Measurements from ENCODE around the gene KIF19. TPM values are rescaled to one million over a fixed set of nuclear protein-coding genes. Genes with fewer than 3 reads are reported as not detected.
A peak's percentile ranks its signal among the peaks of the same experiment; 100 is the strongest.

Gene KIF19
- total and polyA plus RNA-seq, 2 experiments from 2014 or later: not detected

GRCh38 chr17:74299226-74300009 is 26.6 kb upstream of the KIF19 start:
- Histone ChIP-seq H4K20me1 (ENCODE audit: insufficient read depth) (no peaks in the 10 kb centered on the region), H3K4me1 (ENCODE audit: insufficient read depth) (peaks cover 4% of the 10 kb centered on the region; the same call in 1 of the 2 replicates), H3K9ac (no peak overlapping the region), H2AFZ (no peak overlapping the region), H3K36me3 (ENCODE audit: low read depth) (no peaks in the 10 kb centered on the region), H3K4me2 (ENCODE audit: unreplicated experiment) (no peak overlapping the region), H3K9me2 (ENCODE audit: insufficient read depth) (no peaks in the 10 kb centered on the region), H3K9me3 (ENCODE audit: low read depth) (no peaks in the 10 kb centered on the region), H3K79me2 (ENCODE audit: insufficient read depth) (no peaks in the 10 kb centered on the region), H3K27ac (no peak overlapping the region), H3K4me3 (no peak overlapping the region), H3F3A (ENCODE audit: insufficient read depth) (no peaks in the 10 kb centered on the region), H3K27me3 (replicated peaks; ENCODE audit: insufficient read depth) (no peaks in the 10 kb centered on the region; the same call in 1 of the 2 replicates)
- TF ChIP-seq EZH2phosphoT487 (IDR thresholded peaks at IDR 0.05; ENCODE audit: insufficient read depth, low read depth): no peak
- no peak for TF ChIP-seq EZH2 (IDR thresholded peaks at IDR 0.05; ENCODE audit: insufficient read depth, poor library complexity, severe bottlenecking)
- in situ Hi-C loops (cut with MboI): no loop called here
- DNase-seq: no peak
- WGBS, 2 experiments (ENCODE audit: low coverage in 1 of 2, low lambda C conversion rate in 2 of 2, missing lambda C conversion rate in 2 of 2): 64 to 71% methylated on average over 11 of the region's 11 CpGs

GRCh38 chr17:74303305-74303704 is 22.7 kb upstream of the KIF19 start:
- in situ Hi-C loops (cut with MboI): no loop called here
- 70 to 74% methylated on average over 8 of the region's 8 CpGs for WGBS, 2 experiments (ENCODE audit: low coverage in 1 of 2, low lambda C conversion rate in 2 of 2, missing lambda C conversion rate in 2 of 2)

GRCh38 chr17:74304184-74304583 is 21.8 kb upstream of the KIF19 start:
- H3K27me3 ChIP-seq (replicated peaks; ENCODE audit: insufficient read depth): no peaks in the 10 kb centered on the region
- no peak for DNase-seq
- H2AFZ ChIP-seq: no peak overlapping the region
- no peaks in the 10 kb centered on the region for H3K4me1 ChIP-seq (ENCODE audit: insufficient read depth)
- no peaks in the 10 kb centered on the region for H3F3A ChIP-seq (ENCODE audit: insufficient read depth)
- H4K20me1 ChIP-seq (ENCODE audit: insufficient read depth): no peaks in the 10 kb centered on the region
- no peak overlapping the region for H3K9ac ChIP-seq
- no peak overlapping the region for H3K4me2 ChIP-seq (ENCODE audit: unreplicated experiment)
- H3K27ac ChIP-seq: no peak overlapping the region
- no peak for TF ChIP-seq EZH2phosphoT487 (IDR thresholded peaks at IDR 0.05; ENCODE audit: insufficient read depth, low read depth)
- no peak for TF ChIP-seq EZH2 (IDR thresholded peaks at IDR 0.05; ENCODE audit: insufficient read depth, poor library complexity, severe bottlenecking)
- no peak overlapping the region for H3K4me3 ChIP-seq
- no peaks in the 10 kb centered on the region for H3K9me2 ChIP-seq (ENCODE audit: insufficient read depth)
- in situ Hi-C loops (cut with MboI): no loop called here
- H3K9me3 ChIP-seq (ENCODE audit: low read depth): no peaks in the 10 kb centered on the region
- no peaks in the 10 kb centered on the region for H3K79me2 ChIP-seq (ENCODE audit: insufficient read depth)
- no peaks in the 10 kb centered on the region for H3K36me3 ChIP-seq (ENCODE audit: low read depth)
- 57 to 62% methylated on average over 5 of the region's 5 CpGs for WGBS, 2 experiments (ENCODE audit: low coverage in 1 of 2, low lambda C conversion rate in 2 of 2, missing lambda C conversion rate in 2 of 2)

More at GRCh38 chr17:74303305-74303704, 22.7 kb upstream of the KIF19 start:
- H3K36me3 ChIP-seq (ENCODE audit: low read depth): no peaks in the 10 kb centered on the region
- H3K9me3 ChIP-seq (ENCODE audit: low read depth): no peaks in the 10 kb centered on the region
- H3K4me1 ChIP-seq (ENCODE audit: insufficient read depth): no peaks in the 10 kb centered on the region
- H3K9ac ChIP-seq: no peak overlapping the region
- no peak overlapping the region for H3K4me3 ChIP-seq
- no peak overlapping the region for H3K4me2 ChIP-seq (ENCODE audit: unreplicated experiment)
- DNase-seq: no peak
- no peak overlapping the region for H2AFZ ChIP-seq
- H3F3A ChIP-seq (ENCODE audit: insufficient read depth): no peaks in the 10 kb centered on the region
- no peaks in the 10 kb centered on the region for H4K20me1 ChIP-seq (ENCODE audit: insufficient read depth)
- H3K27ac ChIP-seq: no peak overlapping the region
- H3K79me2 ChIP-seq (ENCODE audit: insufficient read depth): no peaks in the 10 kb centered on the region
- TF ChIP-seq EZH2 (IDR thresholded peaks at IDR 0.05; ENCODE audit: insufficient read depth, poor library complexity, severe bottlenecking) (no peak), EZH2phosphoT487 (IDR thresholded peaks at IDR 0.05; ENCODE audit: insufficient read depth, low read depth) (no peak)
- H3K9me2 ChIP-seq (ENCODE audit: insufficient read depth): no peaks in the 10 kb centered on the region
- H3K27me3 ChIP-seq (replicated peaks; ENCODE audit: insufficient read depth): no peaks in the 10 kb centered on the region

- no peaks in the 10 kb centered on the region for H3K9me3 ChIP-seq (ENCODE audit: low read depth)
- H4K20me1 ChIP-seq (ENCODE audit: insufficient read depth): no peaks in the 10 kb centered on the region
- no peak for TF ChIP-seq EZH2 (IDR thresholded peaks at IDR 0.05; ENCODE audit: insufficient read depth, poor library complexity, severe bottlenecking)
- no peak for TF ChIP-seq EZH2phosphoT487 (IDR thresholded peaks at IDR 0.05; ENCODE audit: insufficient read depth, low read depth)
- 46 to 47% methylated on average over 10 of the region's 10 CpGs for WGBS, 2 experiments (ENCODE audit: low coverage in 1 of 2, low lambda C conversion rate in 2 of 2, missing lambda C conversion rate in 2 of 2)
- in situ Hi-C loops (cut with MboI): no loop called here
- peak; percentile 28 for DNase-seq
- no peaks in the 10 kb centered on the region for H3K4me1 ChIP-seq (ENCODE audit: insufficient read depth)
- H3F3A ChIP-seq (ENCODE audit: insufficient read depth): no peaks in the 10 kb centered on the region
- no peak overlapping the region for H3K4me2 ChIP-seq (ENCODE audit: unreplicated experiment)
- no peaks in the 10 kb centered on the region for H3K36me3 ChIP-seq (ENCODE audit: low read depth)
- H3K27me3 ChIP-seq (replicated peaks; ENCODE audit: insufficient read depth): no peaks in the 10 kb centered on the region
- no peaks in the 10 kb centered on the region for H3K79me2 ChIP-seq (ENCODE audit: insufficient read depth)
- H2AFZ ChIP-seq: no peak overlapping the region
- H3K27ac ChIP-seq: no peak overlapping the region
- no peaks in the 10 kb centered on the region for H3K9me2 ChIP-seq (ENCODE audit: insufficient read depth)
- H3K9ac ChIP-seq: no peak overlapping the region
- no peak overlapping the region for H3K4me3 ChIP-seq
These were observed 20.0 kb upstream of the KIF19 start for GRCh38 chr17:74305865-74306654.

Data from GM23248 (cell line).